ENCODE results near the gene AGAP6.
"Not testable (repeated sequence)": the region's sequence is repeated elsewhere in the genome, so short reads cannot be mapped to it uniquely, and the experiment has no call there.

DNA sequence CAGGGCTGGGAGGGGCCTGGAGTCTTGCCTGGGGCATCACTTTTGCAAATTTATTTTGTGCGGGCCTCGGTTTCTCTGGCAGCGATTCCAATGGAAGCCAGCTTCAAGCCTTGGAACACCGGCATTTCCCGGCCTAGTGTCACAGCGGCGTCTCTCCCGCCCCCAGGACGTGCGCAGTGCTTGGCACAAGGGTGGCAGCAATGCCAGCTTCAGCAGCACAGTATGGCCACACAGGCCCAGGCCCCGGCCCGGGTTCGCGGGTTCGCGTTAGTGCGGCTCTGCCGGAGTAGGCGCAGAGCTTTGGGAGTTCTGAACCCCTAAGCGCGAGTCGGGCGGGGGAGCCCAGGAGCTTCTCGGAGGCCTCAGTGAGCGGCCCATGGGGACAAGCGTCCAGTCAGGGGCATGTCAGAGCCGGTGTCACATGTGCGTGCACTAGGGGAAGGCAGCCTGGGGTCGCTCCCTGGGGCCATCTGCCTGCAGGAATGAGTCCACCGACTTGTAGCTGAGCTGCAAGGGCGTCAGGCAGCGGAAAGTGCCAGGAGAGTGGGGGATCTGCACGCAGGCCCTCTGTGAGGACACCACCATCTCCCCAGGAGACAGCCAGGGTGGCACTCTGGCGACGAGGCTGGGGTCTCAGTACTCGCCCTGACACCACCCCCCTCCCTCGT, 36.6 kb downstream of the AGAP6 start:
- TF ChIP-seq EZH2 (IDR thresholded peaks at IDR 0.05; ENCODE audit: borderline replicate concordance, low read depth, low read length, poor library complexity, severe bottlenecking), result not testable (repeated sequence)
- TF ChIP-seq, protein P1, sequence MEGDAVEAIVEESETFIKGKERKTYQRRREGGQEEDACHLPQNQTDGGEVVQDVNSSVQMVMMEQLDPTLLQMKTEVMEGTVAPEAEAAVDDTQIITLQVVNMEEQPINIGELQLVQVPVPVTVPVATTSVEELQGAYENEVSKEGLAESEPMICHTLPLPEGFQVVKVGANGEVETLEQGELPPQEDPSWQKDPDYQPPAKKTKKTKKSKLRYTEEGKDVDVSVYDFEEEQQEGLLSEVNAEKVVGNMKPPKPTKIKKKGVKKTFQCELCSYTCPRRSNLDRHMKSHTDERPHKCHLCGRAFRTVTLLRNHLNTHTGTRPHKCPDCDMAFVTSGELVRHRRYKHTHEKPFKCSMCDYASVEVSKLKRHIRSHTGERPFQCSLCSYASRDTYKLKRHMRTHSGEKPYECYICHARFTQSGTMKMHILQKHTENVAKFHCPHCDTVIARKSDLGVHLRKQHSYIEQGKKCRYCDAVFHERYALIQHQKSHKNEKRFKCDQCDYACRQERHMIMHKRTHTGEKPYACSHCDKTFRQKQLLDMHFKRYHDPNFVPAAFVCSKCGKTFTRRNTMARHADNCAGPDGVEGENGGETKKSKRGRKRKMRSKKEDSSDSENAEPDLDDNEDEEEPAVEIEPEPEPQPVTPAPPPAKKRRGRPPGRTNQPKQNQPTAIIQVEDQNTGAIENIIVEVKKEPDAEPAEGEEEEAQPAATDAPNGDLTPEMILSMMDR (conservative IDR thresholded peaks at IDR 0.05; ENCODE audit: low read depth, low read length), result not testable (repeated sequence)
